ENCODE results near the gene SLC26A8. TPM values are rescaled to one million over a fixed set of nuclear protein-coding genes. Genes with fewer than 3 reads are reported as not detected.
"Not testable (repeated sequence)": the region's sequence is repeated elsewhere in the genome, so short reads cannot be mapped to it uniquely, and the experiment has no call there.

Gene SLC26A8
- total RNA-seq, 1 donor from 2014 or later = not detected

- Histone ChIP-seq H3K4me1 (no peaks in the 10 kb centered on the region), H3K9me3 (no peaks in the 10 kb centered on the region), H3K36me3 (no peaks in the 10 kb centered on the region), H3K27me3 (no peaks in the 10 kb centered on the region), H3K4me3 (no peak overlapping the region), H3K27ac (no peak overlapping the region)
- TF ChIP-seq, protein P1, sequence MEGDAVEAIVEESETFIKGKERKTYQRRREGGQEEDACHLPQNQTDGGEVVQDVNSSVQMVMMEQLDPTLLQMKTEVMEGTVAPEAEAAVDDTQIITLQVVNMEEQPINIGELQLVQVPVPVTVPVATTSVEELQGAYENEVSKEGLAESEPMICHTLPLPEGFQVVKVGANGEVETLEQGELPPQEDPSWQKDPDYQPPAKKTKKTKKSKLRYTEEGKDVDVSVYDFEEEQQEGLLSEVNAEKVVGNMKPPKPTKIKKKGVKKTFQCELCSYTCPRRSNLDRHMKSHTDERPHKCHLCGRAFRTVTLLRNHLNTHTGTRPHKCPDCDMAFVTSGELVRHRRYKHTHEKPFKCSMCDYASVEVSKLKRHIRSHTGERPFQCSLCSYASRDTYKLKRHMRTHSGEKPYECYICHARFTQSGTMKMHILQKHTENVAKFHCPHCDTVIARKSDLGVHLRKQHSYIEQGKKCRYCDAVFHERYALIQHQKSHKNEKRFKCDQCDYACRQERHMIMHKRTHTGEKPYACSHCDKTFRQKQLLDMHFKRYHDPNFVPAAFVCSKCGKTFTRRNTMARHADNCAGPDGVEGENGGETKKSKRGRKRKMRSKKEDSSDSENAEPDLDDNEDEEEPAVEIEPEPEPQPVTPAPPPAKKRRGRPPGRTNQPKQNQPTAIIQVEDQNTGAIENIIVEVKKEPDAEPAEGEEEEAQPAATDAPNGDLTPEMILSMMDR (IDR thresholded peaks at IDR 0.05) = no peak
- no peak for TF ChIP-seq POLR2A (IDR thresholded peaks at IDR 0.05)
- no peak for TF ChIP-seq POLR2AphosphoS5 (IDR thresholded peaks at IDR 0.05; ENCODE audit: insufficient read depth in 1 of 2, low read depth in 1 of 2)
- no peak for DNase-seq (ENCODE audit: extremely low spot score in 2 of 2)
- intact Hi-C loops (cut with DNase I) = no loop called here
Measured at GRCh38 chr6:35936681-35937359, 87.6 kb downstream of the SLC26A8 start.

- H3K36me3 ChIP-seq = no peaks in the 10 kb centered on the region
- H3K27me3 ChIP-seq = no peaks in the 10 kb centered on the region
- TF ChIP-seq, protein P1 (IDR thresholded peaks at IDR 0.05) = no peak
- TF ChIP-seq POLR2AphosphoS5 (IDR thresholded peaks at IDR 0.05; ENCODE audit: insufficient read depth in 1 of 2, low read depth in 1 of 2) = no peak
- no peak for TF ChIP-seq POLR2A (IDR thresholded peaks at IDR 0.05)
- no peaks in the 10 kb centered on the region for H3K4me1 ChIP-seq
- no peak overlapping the region for H3K27ac ChIP-seq
- no peak overlapping the region for H3K4me3 ChIP-seq
- no peak for DNase-seq (ENCODE audit: extremely low spot score in 2 of 2)
- H3K9me3 ChIP-seq = no peaks in the 10 kb centered on the region
- intact Hi-C loops (cut with DNase I) = no loop called here
Measured at GRCh38 chr6:35935469-35935868, 89.0 kb downstream of the SLC26A8 start.

- Histone ChIP-seq H3K36me3 (no peaks in the 10 kb centered on the region), H3K27me3 (no peaks in the 10 kb centered on the region), H3K4me3 (no peak overlapping the region), H3K4me1 (no peaks in the 10 kb centered on the region), H3K9me3 (no peaks in the 10 kb centered on the region), H3K27ac (no peak overlapping the region)
- no peak for TF ChIP-seq POLR2A (IDR thresholded peaks at IDR 0.05)
- no peak for TF ChIP-seq POLR2AphosphoS5 (IDR thresholded peaks at IDR 0.05; ENCODE audit: insufficient read depth in 1 of 2, low read depth in 1 of 2)
- TF ChIP-seq, protein P1 (IDR thresholded peaks at IDR 0.05) = no peak
- intact Hi-C loops (cut with DNase I) = no loop called here
- peak in 1 of 2 donors; percentile 12 for DNase-seq (ENCODE audit: extremely low spot score in 2 of 2)
Measured at GRCh38 chr6:35933844-35934243, 90.6 kb downstream of the SLC26A8 start.

GRCh38 chr6:35931873-35932272 is 92.6 kb downstream of the SLC26A8 start:
- H3K36me3 ChIP-seq; H3K27me3 ChIP-seq; H3K4me3 ChIP-seq; DNase-seq (ENCODE audit: extremely low spot score in 2 of 2); H3K27ac ChIP-seq; H3K4me1 ChIP-seq; intact Hi-C loops (cut with DNase I); H3K9me3 ChIP-seq: not testable (repeated sequence)

DNA sequence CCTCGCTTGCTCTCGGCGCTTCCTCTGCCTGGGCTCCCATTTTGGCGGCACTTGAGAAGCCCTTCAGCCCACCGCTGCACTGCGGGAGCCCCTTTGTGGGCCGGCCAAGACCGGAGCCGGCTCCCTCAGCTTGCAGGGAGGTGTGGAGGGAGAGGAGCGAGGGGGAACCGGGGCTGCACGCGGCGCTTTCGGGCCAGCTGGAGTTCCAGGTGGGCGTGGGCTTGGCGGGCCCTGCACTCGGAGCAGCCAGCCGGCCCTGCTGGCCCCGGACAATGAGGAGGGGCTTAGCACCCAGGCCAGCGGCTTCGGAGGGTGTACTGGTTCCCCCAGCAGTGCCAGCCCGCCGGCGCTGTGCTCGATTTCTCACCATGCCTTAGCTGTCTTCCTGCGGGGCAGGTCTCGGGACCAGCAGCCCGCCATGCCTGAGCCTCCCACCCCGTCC is 93.3 kb downstream of the SLC26A8 start:
- no peak for DNase-seq (ENCODE audit: extremely low spot score in 2 of 2)
- intact Hi-C loops (cut with DNase I) = no loop called here
- Histone ChIP-seq H3K4me1 (no peaks in the 10 kb centered on the region), H3K27ac (no peak overlapping the region), H3K4me3 (no peak overlapping the region), H3K36me3 (no peaks in the 10 kb centered on the region), H3K9me3 (no peaks in the 10 kb centered on the region), H3K27me3 (no peaks in the 10 kb centered on the region)
- TF ChIP-seq POLR2AphosphoS5 (IDR thresholded peaks at IDR 0.05; ENCODE audit: insufficient read depth in 1 of 2, low read depth in 1 of 2) = no peak
- TF ChIP-seq POLR2A (IDR thresholded peaks at IDR 0.05) = no peak
- TF ChIP-seq, protein P1 (IDR thresholded peaks at IDR 0.05) = no peak

Measured in vagina (tissue), 2 donors.